GM18870 (cell line): ENCODE measurements around the gene GPR68.
"Not testable (repeated sequence)": the region's sequence is repeated elsewhere in the genome, so short reads cannot be mapped to it uniquely, and the experiment has no call there.

Experiments used
- ATAC-seq: cut with Tn5 transposase; IDR thresholded peaks from one replicate; pipeline ENCODE4 v1.9.1; 2021; ENCODE audit warnings: moderate library complexity; ENCODE audit not compliant: unreplicated experiment

Gene GPR68

GRCh38 chr14:91273273-91273884 lies 28.9 kb upstream of the GPR68 start:
- no peak for ATAC-seq

DNA sequence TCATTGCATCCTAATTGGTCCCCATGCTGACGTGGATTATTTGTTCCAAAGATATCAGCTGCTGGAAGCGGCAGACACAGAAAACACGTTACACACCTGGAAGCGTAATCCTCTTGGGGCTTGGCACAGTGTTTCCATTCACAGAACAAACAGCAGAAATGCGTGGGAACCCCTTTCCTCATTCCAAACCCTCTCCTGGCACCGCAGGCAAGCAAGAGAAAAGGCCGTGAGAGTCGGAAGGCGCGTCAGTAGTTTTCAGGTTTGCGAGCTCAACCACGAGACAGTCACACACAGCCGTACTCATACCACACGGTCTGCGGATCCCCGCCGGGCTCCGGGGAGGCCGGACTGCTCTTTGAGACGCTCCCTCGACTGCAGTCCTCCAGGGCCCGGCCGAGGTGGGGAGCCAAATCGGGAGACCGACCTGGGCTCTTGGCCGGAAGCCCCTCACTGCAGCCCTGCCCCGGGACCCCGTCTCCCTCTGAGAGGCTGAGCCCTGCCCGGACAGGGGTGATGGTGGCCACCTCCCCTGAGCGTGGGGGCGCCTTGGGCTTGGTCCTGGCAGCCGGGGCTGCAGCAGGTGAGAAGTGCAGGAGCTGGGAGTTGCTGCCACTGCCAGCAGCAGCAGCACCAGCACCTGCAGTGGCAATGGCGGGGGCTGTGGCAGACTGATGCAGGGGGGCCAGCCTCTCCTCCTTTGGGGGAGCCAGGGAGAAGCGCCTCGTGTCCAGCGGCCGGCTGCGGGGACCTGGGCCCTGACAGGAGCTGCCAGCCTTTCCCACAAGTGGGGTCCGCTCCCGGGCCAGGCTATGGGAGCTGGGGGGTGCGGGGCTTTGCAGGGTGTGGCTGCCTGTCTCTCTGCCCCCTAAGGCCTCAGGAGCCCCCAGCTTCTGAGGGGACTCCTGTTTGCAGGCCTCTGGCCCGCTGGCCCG lies 28.1 kb upstream of the GPR68 start:
- no peak for ATAC-seq

- ATAC-seq = no peak
Measured at GRCh38 chr14:91271639-91272038, 27.1 kb upstream of the GPR68 start.

DNA sequence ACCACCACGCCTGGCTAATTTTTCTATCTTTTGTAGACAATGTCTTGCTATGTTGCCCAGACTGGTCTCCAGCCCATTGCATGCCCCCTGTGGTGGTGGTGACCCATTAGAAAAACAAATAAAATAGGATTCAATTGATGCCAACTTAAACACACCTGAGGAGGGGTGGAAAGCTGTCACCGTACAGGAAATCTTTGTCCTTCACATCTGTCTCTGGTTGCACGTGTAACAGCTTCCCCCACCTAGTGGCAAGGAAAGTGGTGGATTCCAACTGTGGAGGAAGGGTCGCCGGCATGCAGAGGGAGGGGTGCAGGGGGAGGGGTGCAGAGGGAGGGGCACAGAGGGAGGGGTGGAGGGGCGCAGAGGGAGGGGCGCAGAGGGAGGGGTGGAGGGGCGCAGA lies 26.1 kb upstream of the GPR68 start:
- ATAC-seq = no peak

DNA sequence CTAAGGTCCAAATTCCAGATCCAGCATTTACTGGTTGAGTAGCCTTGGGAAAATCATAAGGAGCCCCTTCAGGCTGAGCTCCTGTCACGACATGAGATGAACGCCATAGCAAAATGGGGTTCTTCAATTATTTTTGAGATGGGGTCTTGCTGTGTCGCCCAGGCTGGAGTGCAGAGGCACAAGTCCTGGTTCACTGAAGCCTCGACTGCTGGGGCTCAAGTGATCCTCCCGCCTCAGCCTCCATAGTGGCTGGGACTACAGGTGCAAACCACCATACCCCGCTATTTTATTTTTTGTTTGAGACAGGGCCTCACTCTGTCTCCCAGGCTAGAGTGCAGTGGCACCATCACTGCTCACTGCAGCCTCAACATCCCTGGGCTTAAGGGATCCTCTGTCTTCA lies 25.7 kb upstream of the GPR68 start:
- ATAC-seq = no peak

- ATAC-seq = no peak
Measured at GRCh38 chr14:91269076-91269991, 24.8 kb upstream of the GPR68 start.

GRCh38 chr14:91267965-91268437 lies 23.5 kb upstream of the GPR68 start:
- ATAC-seq = no peak

DNA sequence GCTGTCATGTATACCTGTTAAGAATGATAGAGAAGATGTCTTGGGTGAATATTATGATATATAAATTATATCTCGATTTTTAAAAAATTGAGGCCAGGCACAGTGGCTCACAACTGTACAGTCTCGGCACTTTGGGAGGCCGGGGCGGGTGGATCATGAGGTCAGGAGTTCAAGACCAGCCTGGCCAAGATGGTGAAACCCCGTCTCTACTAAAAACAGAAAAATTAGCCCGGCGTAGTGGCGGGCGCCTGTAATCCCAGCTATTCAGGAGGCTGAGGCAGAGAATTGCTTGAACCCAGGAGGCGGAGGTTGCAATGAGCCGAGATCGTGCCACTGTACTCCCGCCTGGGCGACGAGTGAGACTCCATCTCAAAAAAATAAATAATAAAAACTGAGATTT lies 21.8 kb upstream of the GPR68 start:
- not testable (repeated sequence) for ATAC-seq

DNA sequence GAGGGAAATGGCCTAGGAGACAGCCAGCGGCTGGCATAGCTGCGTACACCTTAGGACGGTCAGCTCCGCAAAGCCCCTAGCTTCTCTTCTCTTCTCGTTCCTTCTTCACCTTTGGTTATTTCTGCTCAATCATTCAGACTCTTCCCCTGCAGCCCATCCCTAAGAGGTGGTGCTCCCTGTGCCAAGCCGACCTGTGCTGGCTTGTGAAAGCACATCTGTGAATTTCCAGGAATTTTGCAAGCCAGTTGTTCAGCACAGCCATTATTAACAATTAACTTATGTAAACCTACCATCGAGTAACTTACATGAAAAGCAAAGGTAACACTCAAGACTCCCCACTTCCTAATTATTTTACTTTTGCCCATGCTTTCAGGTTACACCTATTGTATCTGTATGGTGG lies 20.9 kb upstream of the GPR68 start:
- ATAC-seq = no peak

DNA sequence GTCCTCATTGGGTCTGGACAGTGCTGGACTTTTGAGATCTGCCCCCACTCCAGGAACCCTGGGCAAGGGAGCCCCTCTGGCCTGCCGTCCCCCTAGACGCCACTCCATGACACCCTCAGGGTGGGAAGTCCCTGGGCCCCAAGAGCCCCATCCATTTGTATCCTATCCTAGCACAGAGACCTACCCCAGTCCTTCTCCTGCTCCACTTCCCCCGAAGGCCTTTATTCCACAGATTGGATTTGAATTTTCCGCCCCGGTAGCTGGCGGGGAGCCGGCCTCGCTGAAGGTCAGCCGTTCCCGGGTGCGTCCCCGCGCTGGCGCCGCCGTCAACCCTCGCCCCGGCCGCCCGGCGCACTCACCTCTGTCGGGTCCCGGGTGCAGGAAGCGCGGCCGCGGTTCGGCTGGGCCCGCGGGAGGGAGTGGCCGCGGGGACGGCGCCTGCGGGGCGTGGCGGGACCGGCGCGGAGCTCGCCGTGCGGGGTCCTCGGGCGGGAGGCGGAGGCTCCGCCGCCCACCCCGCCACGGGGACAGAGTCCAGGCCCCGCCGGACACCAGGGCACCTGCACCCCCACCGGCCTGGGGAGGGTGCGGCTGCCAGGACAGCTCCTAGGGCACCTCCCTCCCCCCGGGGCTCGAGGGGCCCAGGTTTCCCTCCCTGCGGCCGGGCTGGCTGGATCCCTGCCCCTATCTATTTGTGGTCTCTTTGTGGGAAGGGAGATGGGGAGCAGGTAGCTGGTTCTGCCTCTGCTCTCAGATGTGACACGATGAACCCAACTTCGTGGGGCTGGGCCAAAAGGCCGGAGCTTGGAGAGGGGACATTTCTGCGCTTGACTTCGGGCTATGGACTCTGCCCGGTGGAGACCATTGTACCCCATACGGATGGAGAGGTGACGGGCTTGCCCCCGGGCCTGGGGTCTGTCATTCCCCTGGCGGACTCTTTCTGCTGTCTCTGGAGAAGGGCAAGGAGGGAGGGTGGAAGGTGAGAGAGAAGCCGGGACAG lies 19.9 kb upstream of the GPR68 start:
- no peak for ATAC-seq

GRCh38 chr14:91263329-91263728 lies 18.8 kb upstream of the GPR68 start:
- ATAC-seq = no peak

- no peak for ATAC-seq
Measured at GRCh38 chr14:91261986-91262549, 17.6 kb upstream of the GPR68 start.

DNA sequence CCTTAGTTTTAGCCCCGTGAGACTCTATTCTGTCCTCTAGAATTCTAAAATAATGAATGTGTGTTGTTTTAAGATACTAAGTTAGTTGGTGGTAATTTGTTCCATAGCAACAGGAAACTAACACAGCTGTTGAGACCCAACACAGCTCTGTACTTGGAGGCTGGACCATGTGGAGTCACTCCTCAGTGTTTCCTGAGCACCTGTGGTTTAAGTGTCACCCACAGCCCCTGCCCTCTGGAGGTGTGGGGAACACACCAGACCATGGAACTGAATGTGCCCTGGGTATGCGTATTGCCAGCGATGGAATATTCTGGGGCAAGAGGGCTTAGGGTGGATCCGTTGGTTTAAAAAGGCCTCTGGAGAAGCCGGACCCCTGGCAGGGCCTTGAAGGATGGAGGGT lies 16.6 kb upstream of the GPR68 start:
- no peak for ATAC-seq

GRCh38 chr14:91258876-91259275 lies 14.4 kb upstream of the GPR68 start:
- no peak for ATAC-seq

DNA sequence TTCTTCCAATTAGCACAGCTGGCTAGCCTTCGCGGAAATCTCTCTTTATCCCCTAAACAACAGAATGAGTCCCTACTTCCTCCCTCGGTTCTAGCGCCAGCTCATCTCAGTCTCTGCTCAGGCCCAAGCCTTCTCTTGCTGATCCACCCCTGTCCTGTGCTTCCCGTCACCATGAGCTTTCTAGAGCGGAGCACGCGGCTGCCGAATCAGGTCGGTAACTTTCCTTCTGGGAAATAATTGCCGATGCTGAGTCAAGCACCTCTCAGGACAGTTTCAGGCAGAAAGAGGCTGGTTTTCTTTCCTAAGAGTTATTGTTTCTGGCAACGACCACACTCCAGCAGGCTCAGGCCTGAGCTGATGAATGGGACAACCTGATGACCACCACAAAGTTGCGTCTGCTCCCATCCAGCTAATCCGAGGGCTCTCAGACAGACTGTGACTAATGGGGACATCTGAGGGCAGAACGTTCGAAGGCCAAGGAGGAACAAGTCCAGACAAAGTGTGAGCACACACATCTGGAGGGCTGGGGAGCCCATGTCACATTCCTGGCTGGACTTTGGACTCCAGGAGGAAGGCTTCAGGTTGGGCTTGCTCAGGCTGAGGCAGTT lies 13.6 kb upstream of the GPR68 start:
- no peak for ATAC-seq

DNA sequence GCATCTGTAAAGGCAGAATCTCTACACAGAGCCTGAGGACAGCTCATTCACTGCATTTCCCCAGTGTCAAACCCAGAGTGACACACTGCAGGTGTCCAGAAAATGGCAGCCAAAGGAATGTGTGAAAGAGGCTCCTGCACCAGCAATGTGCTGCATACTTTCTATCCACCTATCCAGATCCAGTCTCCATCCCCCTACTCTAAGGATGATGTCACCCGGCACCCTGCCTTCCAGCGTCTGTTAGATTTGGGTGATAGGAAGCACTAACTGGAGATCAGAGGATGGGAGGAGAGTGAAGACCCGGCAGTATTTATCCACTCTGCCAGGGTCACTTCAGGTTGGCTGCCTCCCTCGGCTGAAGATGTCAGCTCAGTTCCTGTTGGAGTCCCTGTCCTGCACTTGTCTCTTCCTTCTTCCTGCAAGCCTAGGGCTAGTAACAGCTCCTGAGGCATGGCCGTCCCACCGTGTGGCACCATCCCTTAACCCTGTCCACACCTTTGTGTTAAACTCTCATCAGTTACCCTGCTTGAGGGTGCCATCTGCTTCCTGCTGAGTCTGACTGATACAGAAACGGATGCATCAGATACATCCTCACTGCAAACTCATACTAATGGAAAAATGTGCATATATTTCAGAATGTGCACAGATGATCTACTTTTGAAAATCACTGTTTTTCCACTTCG lies 13.0 kb upstream of the GPR68 start:
- no peak for ATAC-seq

GRCh38 chr14:91256661-91257060 lies 12.2 kb upstream of the GPR68 start:
- no peak for ATAC-seq

GRCh38 chr14:91255026-91255695 lies 10.7 kb upstream of the GPR68 start:
- no peak for ATAC-seq
